HL-60 (cell line): ENCODE measurements around the gene HOXA11.

Experiments
- GABPA ChIP-seq: IDR thresholded peaks from 2 replicates; pipeline ENCODE4 v1.6.1; 2012; ENCODE audit warnings: low read depth
- POLR2AphosphoS5 ChIP-seq: IDR thresholded peaks from 2 replicates; pipeline ENCODE4 v1.6.1; 2012; ENCODE audit warnings: low read depth
- TF ChIP-seq, protein P1 (sequence below): IDR thresholded peaks from one replicate; pipeline ENCODE4 v1.5.1; 2011; ENCODE audit warnings: low read length, control low read depth, inconsistent platforms; ENCODE audit not compliant: insufficient read depth
- TF ChIP-seq, protein P2 (sequence below): IDR thresholded peaks from 2 replicates; pipeline ENCODE4 v1.6.1; 2012; ENCODE audit warnings: low read depth; ENCODE audit not compliant: insufficient replicate concordance

- TF ChIP-seq, protein P1, sequence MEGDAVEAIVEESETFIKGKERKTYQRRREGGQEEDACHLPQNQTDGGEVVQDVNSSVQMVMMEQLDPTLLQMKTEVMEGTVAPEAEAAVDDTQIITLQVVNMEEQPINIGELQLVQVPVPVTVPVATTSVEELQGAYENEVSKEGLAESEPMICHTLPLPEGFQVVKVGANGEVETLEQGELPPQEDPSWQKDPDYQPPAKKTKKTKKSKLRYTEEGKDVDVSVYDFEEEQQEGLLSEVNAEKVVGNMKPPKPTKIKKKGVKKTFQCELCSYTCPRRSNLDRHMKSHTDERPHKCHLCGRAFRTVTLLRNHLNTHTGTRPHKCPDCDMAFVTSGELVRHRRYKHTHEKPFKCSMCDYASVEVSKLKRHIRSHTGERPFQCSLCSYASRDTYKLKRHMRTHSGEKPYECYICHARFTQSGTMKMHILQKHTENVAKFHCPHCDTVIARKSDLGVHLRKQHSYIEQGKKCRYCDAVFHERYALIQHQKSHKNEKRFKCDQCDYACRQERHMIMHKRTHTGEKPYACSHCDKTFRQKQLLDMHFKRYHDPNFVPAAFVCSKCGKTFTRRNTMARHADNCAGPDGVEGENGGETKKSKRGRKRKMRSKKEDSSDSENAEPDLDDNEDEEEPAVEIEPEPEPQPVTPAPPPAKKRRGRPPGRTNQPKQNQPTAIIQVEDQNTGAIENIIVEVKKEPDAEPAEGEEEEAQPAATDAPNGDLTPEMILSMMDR, result no peak
- TF ChIP-seq POLR2AphosphoS5 (no peak), GABPA (no peak)
- TF ChIP-seq, protein P2, sequence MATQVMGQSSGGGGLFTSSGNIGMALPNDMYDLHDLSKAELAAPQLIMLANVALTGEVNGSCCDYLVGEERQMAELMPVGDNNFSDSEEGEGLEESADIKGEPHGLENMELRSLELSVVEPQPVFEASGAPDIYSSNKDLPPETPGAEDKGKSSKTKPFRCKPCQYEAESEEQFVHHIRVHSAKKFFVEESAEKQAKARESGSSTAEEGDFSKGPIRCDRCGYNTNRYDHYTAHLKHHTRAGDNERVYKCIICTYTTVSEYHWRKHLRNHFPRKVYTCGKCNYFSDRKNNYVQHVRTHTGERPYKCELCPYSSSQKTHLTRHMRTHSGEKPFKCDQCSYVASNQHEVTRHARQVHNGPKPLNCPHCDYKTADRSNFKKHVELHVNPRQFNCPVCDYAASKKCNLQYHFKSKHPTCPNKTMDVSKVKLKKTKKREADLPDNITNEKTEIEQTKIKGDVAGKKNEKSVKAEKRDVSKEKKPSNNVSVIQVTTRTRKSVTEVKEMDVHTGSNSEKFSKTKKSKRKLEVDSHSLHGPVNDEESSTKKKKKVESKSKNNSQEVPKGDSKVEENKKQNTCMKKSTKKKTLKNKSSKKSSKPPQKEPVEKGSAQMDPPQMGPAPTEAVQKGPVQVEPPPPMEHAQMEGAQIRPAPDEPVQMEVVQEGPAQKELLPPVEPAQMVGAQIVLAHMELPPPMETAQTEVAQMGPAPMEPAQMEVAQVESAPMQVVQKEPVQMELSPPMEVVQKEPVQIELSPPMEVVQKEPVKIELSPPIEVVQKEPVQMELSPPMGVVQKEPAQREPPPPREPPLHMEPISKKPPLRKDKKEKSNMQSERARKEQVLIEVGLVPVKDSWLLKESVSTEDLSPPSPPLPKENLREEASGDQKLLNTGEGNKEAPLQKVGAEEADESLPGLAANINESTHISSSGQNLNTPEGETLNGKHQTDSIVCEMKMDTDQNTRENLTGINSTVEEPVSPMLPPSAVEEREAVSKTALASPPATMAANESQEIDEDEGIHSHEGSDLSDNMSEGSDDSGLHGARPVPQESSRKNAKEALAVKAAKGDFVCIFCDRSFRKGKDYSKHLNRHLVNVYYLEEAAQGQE, result no peak
Measured at GRCh38 chr7:27220440-27220955, 35.5 kb upstream of the HOXA11 start.
